Embryonic facial prominence (tissue), 1 donor: ENCODE measurements around the gene ZNF665.
A peak's percentile ranks its signal among the peaks of the same experiment; 100 is the strongest.
"Not testable (repeated sequence)": the region's sequence is repeated elsewhere in the genome, so short reads cannot be mapped to it uniquely, and the experiment has no call there.

ENCODE experiments used
- DNase-seq: peaks from one replicate; pipeline ENCODE4 v3.0.0-alpha.2; 2016; ENCODE audit errors: extremely low spot score

The ZNF665 gene

DNA sequence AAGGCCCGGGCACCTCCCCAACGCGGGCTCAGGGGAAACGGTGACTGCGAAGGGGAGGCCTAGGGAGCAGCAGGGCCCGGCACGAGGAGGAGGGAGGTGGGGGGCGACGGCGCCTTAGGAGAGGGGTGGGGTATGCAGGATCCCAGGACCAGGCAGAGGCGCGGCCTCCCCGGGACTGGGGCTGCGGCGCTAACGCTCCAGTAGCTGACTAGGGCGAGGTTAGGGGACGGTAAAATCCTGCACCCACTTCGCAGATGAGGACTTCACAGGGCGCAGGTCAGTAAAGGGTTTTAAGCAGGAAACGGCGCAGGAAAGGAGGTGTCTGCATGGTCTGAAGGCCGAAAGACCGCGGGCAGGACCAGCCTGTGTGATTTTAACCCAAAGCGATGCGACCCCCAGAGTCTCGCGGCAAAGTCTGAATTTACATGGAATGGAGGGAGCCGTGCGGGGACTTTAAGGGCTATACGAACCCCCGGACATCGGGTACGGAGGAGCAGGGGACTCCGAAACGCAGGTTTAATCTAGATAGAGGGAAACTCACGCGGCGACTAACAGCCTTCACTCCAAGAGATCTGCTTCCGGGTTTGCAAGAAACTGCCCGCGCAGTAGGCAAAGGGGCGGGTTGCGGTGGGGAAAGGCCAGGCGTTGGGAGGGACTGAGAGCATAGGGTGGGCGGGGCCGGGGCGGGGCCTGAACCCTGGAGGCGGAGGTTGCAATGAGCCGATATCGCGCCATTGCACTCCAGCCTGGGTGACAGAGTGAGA lies at the start of gene ZNF665:
ZNF665 (minus strand) TSS at position 588 of the 764 bp plus-strand sequence. CDS start 10,460 bp downstream, outside the sequence.
- peak; percentile 82 for DNase-seq

GRCh38 chr19:53237114-53237777 lies 44.1 kb upstream of the ZNF665 start:
- DNase-seq = no peak

- DNase-seq = no peak
Measured at GRCh38 chr19:53224606-53225005, 31.4 kb upstream of the ZNF665 start.

GRCh38 chr19:53222716-53223115 lies 29.6 kb upstream of the ZNF665 start:
- DNase-seq = not testable (repeated sequence)

- no peak for DNase-seq
Measured at GRCh38 chr19:53212703-53213320, 19.7 kb upstream of the ZNF665 start.

DNA sequence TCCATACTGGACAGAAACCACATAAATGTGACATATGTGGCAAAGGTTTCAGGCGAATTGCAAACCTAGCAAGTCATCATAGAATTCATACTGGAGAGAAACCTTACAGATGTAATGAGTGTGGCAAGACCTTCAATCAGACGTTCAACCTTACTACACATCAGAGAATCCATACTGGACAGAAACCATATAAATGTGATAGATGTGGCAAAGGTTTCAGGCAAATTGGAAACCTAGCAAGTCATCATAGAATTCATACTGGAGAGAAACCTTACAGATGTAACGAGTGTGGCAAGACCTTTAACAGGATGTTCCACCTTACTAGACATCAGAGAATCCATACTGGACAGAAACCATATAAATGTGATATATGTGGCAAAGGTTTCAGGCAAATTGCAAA lies 18.4 kb upstream of the ZNF665 start:
- DNase-seq = not testable (repeated sequence)

DNA sequence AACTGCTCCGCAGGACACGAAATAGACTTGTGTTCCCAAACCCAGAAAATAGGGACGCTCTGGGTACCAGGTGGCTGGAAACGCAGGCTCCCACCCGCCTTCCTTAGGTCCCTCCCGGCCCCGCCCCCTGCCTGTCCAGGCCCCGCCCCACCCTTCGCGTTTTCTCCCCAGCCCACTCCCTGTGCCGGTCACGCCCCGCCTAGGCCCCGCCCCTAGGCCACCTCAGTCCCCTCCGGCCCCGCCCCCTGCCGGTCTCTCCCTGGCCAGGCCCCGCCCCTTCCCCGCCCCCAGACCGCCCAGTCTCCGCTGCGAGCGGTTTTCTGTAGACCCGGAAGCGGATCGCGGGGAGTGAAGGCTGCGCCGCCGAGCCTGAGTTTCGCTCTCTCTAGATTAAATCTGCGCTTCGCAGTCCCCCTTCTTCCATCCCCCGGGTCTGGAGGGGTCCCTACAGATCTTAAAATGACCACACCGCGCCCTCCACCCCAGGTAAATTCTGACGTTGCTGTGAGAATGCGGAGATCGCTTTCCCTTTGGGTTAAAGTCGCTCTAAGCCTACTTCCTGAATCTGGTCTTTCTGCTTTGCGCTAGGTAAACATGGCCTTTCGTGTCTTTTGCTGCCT lies 3.7 kb upstream of the ZNF665 start:
- peak; percentile 82 for DNase-seq

GRCh38 chr19:53195265-53195903 lies 2.2 kb upstream of the ZNF665 start:
- DNase-seq = peak; percentile 73

GRCh38 chr19:53193535-53194222 lies 521 bp upstream of the ZNF665 start:
- no peak for DNase-seq

GRCh38 chr19:53190253-53190652 lies 2.9 kb downstream of the ZNF665 start:
- DNase-seq = no peak

DNA sequence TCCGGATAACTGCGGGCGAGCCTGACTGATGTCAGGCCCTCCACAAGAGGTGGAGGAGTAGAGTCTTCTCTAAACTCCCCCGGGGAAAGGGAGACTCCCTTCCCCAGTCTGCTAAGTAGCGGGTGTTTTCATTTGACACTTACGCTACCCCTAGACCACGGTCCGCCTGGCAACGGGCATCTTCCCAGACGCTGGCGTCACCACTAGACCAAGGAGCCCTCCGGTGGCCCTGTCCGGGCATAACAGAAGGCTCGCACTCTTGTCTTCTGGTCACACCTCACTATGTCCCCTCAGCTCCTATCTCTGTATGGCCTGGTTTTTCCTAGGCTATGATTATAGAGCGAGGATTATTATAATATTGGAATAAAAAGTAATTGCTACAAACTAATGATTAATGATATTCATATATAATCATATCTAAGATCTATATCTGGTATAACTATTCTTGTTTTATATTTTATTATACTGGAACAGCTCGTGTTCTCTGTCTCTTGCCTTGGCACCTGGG lies 3.4 kb downstream of the ZNF665 start:
- DNase-seq = not testable (repeated sequence)

DNA sequence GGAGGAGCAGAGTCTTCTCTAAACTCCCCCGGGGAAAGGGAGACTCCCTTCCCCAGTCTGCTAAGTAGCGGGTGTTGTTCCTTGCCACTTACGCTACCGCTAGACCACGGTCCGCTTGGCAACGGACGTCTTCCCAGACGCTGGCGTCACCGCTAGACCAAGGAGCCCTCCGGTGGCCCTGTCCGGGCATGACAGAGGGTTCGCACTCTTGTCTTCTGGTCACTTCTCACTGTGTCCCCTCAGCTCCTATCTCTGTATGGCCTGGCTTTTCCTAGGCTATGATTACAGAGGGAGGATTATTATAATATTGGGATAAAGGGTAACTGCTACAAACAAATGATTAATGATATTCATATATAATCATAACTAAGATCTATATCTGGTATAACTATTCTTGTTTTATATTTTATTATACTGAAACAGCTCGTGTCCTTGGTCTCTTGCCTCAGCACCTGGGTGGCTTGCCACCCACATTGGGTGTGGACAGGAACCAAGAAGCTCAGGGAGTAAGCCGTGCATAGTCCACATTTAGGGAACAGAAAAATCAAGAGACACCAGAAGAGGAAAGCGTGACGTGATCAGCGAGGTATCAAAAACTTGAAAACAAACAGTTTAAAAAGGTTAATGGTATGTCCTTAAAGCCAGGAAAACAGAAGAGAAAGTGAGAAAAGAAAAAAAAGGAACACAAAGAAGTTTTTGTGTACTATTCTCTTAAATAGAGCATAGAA lies 7.8 kb downstream of the ZNF665 start:
- not testable (repeated sequence) for DNase-seq

DNA sequence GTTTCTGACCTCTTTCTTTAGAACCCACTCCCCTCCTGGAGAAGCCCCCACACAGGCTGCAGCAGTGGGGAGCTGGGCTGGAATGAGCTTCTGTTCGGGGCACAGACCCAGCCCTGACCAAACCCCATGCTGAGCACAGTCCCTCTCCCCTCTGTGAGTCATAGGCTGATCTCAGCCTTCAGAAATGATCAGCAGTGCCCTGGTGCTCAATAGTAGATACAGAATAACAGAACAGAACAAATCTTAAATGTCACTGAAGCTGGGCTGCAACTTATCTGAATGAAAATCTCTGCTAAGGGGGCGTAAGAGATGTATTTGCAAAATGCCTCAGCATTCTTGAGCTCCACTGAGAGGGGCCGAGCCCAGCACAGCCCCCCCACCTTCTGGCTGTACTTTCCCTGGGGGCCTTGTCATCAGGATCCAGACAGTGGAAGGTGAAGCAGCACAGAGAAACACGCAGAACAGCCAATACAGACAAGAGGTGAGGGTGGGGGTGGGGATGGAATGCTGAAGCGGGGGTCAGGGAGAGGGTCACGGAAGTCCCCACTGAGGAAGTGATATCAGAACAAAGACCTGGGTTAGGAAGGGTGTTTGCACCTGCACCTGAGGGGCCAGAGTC lies 9.9 kb downstream of the ZNF665 start:
- no peak for DNase-seq

GRCh38 chr19:53182202-53182601 lies 11.0 kb downstream of the ZNF665 start:
- DNase-seq = no peak

DNA sequence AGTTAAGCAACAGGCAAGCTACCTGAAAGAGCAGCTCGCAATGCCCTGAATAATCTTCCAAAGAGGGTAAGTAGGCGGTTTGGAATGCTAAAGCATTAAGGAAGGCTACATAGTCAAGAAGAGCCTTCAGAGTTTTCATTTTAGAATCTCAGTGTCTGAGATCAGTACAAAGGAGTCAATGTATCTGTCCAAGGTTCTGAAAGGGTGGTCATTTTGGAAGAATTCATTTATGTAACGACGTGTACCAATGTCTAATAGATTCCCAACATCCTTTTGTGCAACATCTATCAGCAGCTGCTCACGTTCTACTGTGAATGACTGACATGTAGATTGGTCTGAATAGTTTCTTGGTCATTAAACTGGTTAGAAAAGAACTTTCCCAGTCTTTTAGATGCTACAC lies 15.2 kb downstream of the ZNF665 start:
- DNase-seq = no peak

- no peak for DNase-seq
Measured at GRCh38 chr19:53172889-53173288, 20.3 kb downstream of the ZNF665 start.

DNA sequence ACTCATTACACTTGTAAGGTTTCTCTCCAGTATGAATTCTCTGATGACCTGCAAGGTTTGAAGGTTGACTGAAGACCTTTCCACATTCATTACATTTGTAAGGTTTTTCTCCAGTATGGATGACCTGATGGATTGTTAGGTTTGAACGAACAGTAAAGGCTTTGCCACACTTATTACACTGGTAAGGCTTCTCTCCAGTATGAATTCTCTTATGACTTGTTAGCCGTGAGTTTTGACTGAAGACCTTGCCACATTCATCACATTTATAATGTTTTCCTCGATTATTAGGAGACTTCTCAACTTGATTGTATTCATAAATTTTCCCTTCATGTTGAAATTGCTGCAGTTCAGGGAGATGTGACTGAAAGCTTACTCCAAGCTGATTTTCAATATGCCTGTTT lies 27.5 kb downstream of the ZNF665 start:
- DNase-seq = no peak

GRCh38 chr19:53161123-53161522 lies 32.0 kb downstream of the ZNF665 start:
- DNase-seq = no peak

DNA sequence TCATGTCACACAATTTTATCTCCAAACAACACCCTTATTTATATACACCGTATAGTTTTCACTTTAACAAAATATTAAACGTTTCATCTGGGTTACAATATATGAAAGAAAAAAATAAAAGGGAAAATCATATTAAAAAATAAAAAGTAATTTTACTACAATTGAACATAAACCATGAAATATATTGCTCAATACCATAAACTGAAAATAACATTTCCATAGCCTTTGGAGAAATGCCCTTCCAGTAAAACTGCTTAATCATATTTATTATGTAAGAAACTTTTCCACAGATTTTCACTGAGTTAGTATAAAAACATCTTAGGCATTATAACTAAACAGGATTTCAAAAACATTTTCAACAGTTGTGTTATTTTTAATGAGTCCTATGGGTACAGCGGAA lies 32.8 kb downstream of the ZNF665 start:
- no peak for DNase-seq

GRCh38 chr19:53158119-53158656 lies 35.0 kb downstream of the ZNF665 start:
- DNase-seq = no peak
